Gastroesophageal sphincter (tissue), 4 donors: ENCODE measurements around the gene NEDD4L. TPM values are rescaled to one million over a fixed set of nuclear protein-coding genes. Genes with fewer than 3 reads are reported as not detected.

Experiments used
- ATAC-seq: fragments of 150-250 bp; one replicate; pipeline ENCODE4 v1.9.1; 2016; ENCODE audit warnings: mild to moderate bottlenecking, moderate library complexity
- H3K27ac ChIP-seq, 4 donors: fragments of 200-600 bp; sonication (generic) in 3 of 4; 1 replicate in 3 of 4; 2 replicates in 1 of 4; pipeline ENCODE4 v1.5.1; 2016 to 2019
- H3K27me3 ChIP-seq: fragments of 200-600 bp; sonication (generic); one replicate; pipeline ENCODE4 v1.5.1; 2019
- H3K36me3 ChIP-seq, 2 donors: fragments of 200-600 bp; sonication (generic); one replicate each; pipeline ENCODE4 v1.5.1; 2019; ENCODE audit warnings: control low read depth in 1 of 2
- H3K4me1 ChIP-seq, 3 donors: fragments of 200-600 bp; sonication (generic); 1 replicate in 2 of 3; 2 replicates in 1 of 3; pipeline ENCODE4 v1.5.1; 2016 to 2019; ENCODE audit warnings: control low read depth in 2 of 3
- H3K4me3 ChIP-seq, 2 donors: fragments of 200-600 bp; sonication (generic); one replicate each; pipeline ENCODE4 v1.5.1; 2019; ENCODE audit warnings: mild to moderate bottlenecking in 1 of 2, moderate library complexity in 1 of 2
- H3K9me3 ChIP-seq, 3 donors: fragments of 200-600 bp; sonication (generic); one replicate each; pipeline ENCODE4 v1.5.1; 2017 to 2019; ENCODE audit warnings: control low read depth in 2 of 3
- CTCF ChIP-seq, 4 experiments: fragments of 200-600 bp in 2 of 4; fragments of 450-650 bp in 2 of 4; sonication (generic) in 1 of 4; IDR thresholded peaks; one replicate each; pipeline ENCODE4 v1.5.1; 2017 to 2019; ENCODE audit warnings: antibody characterized with exemption in 4 of 4, mild to moderate bottlenecking in 2 of 4, moderate library complexity in 2 of 4
- EP300 ChIP-seq: sonication (generic); formaldehyde crosslinking; IDR thresholded peaks from one replicate; pipeline ENCODE4 v1.6.1; 2017; ENCODE audit warnings: antibody characterized with exemption, mild to moderate bottlenecking
- POLR2A ChIP-seq, 2 donors: fragments of 450-650 bp; IDR thresholded peaks; one replicate each; pipeline ENCODE4 v1.6.1; 2017; ENCODE audit warnings: antibody characterized with exemption in 2 of 2, mild to moderate bottlenecking in 2 of 2, moderate library complexity in 1 of 2
- POLR2AphosphoS5 ChIP-seq: sonication (generic); formaldehyde crosslinking; IDR thresholded peaks from one replicate; pipeline ENCODE4 v1.6.1; 2017; ENCODE audit warnings: antibody characterized with exemption
- WGBS, 2 donors: methylation state at CpG; one replicate each; pipeline ENCODE4 v1.1.5; 2018; ENCODE audit warnings: low coverage in 1 of 2; 5-methylcytosine and 5-hydroxymethylcytosine counted together
- total RNA-seq, 4 donors: library from RNA; depleted of rRNA; stranded (reverse); fragments of >200 nt; gene quantifications; one replicate each; pipeline ENCODE4 v1.1.0, GENCODE V29; 2016

The NEDD4L gene
- total RNA-seq, 4 donors from 2014 or later, result 37.0 to 50.9 (median 43.0) TPM

GRCh38 chr18:58341916-58342315 lies 297.9 kb downstream of the NEDD4L start:
- H3K36me3 ChIP-seq, result peaks cover 0 to 20% of the 10 kb centered on the region in 2 donors
- TF ChIP-seq CTCF (IDR thresholded peaks at IDR 0.05) (no peak), EP300 (no peak), POLR2A (IDR thresholded peaks at IDR 0.05) (no peak), POLR2AphosphoS5 (no peak)
- WGBS, 2 donors, result 81 to 84% methylated on average over 5 to 8 of the region's 8 CpGs
- no peak overlapping the region for H3K27ac ChIP-seq
- H3K4me1 ChIP-seq, result peaks cover 0 to 24% (median 8%) of the 10 kb centered on the region in 3 donors
- no peaks in the 10 kb centered on the region for H3K27me3 ChIP-seq
- ATAC-seq, result no peak
- no peak overlapping the region for H3K4me3 ChIP-seq
- H3K9me3 ChIP-seq, result no peaks in the 10 kb centered on the region

GRCh38 chr18:58344080-58344670 lies 300.1 kb downstream of the NEDD4L start:
- 100% methylated on average over 2 to 3 of the region's 3 CpGs for WGBS, 2 donors
- Histone ChIP-seq H3K4me1 (peaks cover 0 to 1% (median 0%) of the 10 kb centered on the region in 3 donors), H3K27me3 (no peaks in the 10 kb centered on the region), H3K4me3 (no peak overlapping the region), H3K36me3 (peaks cover 0 to 24% of the 10 kb centered on the region in 2 donors), H3K9me3 (no peaks in the 10 kb centered on the region), H3K27ac (no peak overlapping the region)
- TF ChIP-seq POLR2AphosphoS5 (no peak), EP300 (no peak), CTCF (IDR thresholded peaks at IDR 0.05) (no peak), POLR2A (IDR thresholded peaks at IDR 0.05) (no peak)
- no peak for ATAC-seq

- no peak for TF ChIP-seq EP300
- TF ChIP-seq POLR2A (IDR thresholded peaks at IDR 0.05), result no peak
- TF ChIP-seq POLR2AphosphoS5, result no peak
- TF ChIP-seq CTCF (IDR thresholded peaks at IDR 0.05), result no peak
- WGBS, 2 donors, result 84 to 85% methylated on average over 8 of the region's 8 CpGs
- Histone ChIP-seq H3K36me3 (peaks cover 0 to 32% of the 10 kb centered on the region in 2 donors), H3K9me3 (no peaks in the 10 kb centered on the region), H3K4me1 (no peaks in the 10 kb centered on the region), H3K27me3 (no peaks in the 10 kb centered on the region), H3K27ac (no peak overlapping the region), H3K4me3 (no peak overlapping the region)
- no peak for ATAC-seq
Observed at GRCh38 chr18:58344861-58345463, 300.9 kb downstream of the NEDD4L start.

- H3K27ac ChIP-seq, result no peak overlapping the region
- no peaks in the 10 kb centered on the region for H3K9me3 ChIP-seq
- WGBS, 2 donors, result 88 to 100% methylated on average over 1 to 5 of the region's 6 CpGs
- H3K36me3 ChIP-seq, result peaks cover 0 to 41% of the 10 kb centered on the region in 2 donors
- no peak overlapping the region for H3K4me3 ChIP-seq
- TF ChIP-seq CTCF (IDR thresholded peaks at IDR 0.05), result no peak
- no peak for TF ChIP-seq POLR2AphosphoS5
- no peak for TF ChIP-seq POLR2A (IDR thresholded peaks at IDR 0.05)
- no peak for TF ChIP-seq EP300
- no peaks in the 10 kb centered on the region for H3K27me3 ChIP-seq
- no peak for ATAC-seq
- no peaks in the 10 kb centered on the region for H3K4me1 ChIP-seq
Observed at GRCh38 chr18:58345875-58346274, 301.8 kb downstream of the NEDD4L start.

- H3K36me3 ChIP-seq, result peaks cover 0 to 48% of the 10 kb centered on the region in 2 donors
- H3K27ac ChIP-seq, result no peak overlapping the region
- no peak overlapping the region for H3K4me3 ChIP-seq
- no peaks in the 10 kb centered on the region for H3K27me3 ChIP-seq
- no peak for ATAC-seq
- TF ChIP-seq POLR2AphosphoS5 (no peak), EP300 (no peak), POLR2A (IDR thresholded peaks at IDR 0.05) (no peak), CTCF (IDR thresholded peaks at IDR 0.05) (no peak)
- no peaks in the 10 kb centered on the region for H3K9me3 ChIP-seq
- 88 to 94% methylated on average over 4 to 5 of the region's 7 CpGs for WGBS, 2 donors
- no peaks in the 10 kb centered on the region for H3K4me1 ChIP-seq
Observed at GRCh38 chr18:58347135-58347534, 303.1 kb downstream of the NEDD4L start.
